Large intestine (tissue), 3 donors: ENCODE results near the gene DTNB. TPM values are rescaled to one million over a fixed set of nuclear protein-coding genes. Genes with fewer than 3 reads are reported as not detected.
"Not testable (repeated sequence)": the region's sequence is repeated elsewhere in the genome, so short reads cannot be mapped to it uniquely, and the experiment has no call there.

Experiments
- DNase-seq, 2 donors: peaks; one replicate each; pipeline versions ENCODE4 v3.0.0 to v3.0.0-alpha.2; 2013
- H3K27ac ChIP-seq: one replicate; pipeline ENCODE4 v1.5.1; 2013; ENCODE audit warnings: low read length
- H3K27me3 ChIP-seq: 2 replicates; pipeline ENCODE4 v1.6.1; 2013; ENCODE audit warnings: low read length; ENCODE audit not compliant: control insufficient read depth, insufficient read depth
- H3K36me3 ChIP-seq: 2 replicates; pipeline ENCODE4 v1.6.1; 2013; ENCODE audit warnings: low read length; ENCODE audit not compliant: control insufficient read depth, insufficient read depth
- H3K4me1 ChIP-seq: one replicate; pipeline ENCODE4 v1.6.1; 2013; ENCODE audit warnings: low read length; ENCODE audit not compliant: control insufficient read depth, insufficient read depth
- H3K4me3 ChIP-seq: one replicate; pipeline ENCODE4 v1.5.1; 2013; ENCODE audit warnings: low read length
- H3K9me3 ChIP-seq: one replicate; pipeline ENCODE4 v1.6.1; 2013; ENCODE audit warnings: mild to moderate bottlenecking, low read depth, low read length, moderate library complexity; ENCODE audit not compliant: control insufficient read depth
- WGBS: methylation state at CpG from one replicate; pipeline ENCODE4 v1.1.5; 2013; ENCODE audit warnings: low lambda C conversion rate; ENCODE audit not compliant: insufficient coverage; 5-methylcytosine and 5-hydroxymethylcytosine counted together
- polyA plus RNA-seq: library from polyadenylated mRNA; unstranded; fragments of 120-200 nt; gene quantifications from one replicate; pipeline ENCODE4 v1.2.1, GENCODE V29; 2013

The DTNB gene
- polyA plus RNA-seq, 1 donor = 6.8 TPM

DNA sequence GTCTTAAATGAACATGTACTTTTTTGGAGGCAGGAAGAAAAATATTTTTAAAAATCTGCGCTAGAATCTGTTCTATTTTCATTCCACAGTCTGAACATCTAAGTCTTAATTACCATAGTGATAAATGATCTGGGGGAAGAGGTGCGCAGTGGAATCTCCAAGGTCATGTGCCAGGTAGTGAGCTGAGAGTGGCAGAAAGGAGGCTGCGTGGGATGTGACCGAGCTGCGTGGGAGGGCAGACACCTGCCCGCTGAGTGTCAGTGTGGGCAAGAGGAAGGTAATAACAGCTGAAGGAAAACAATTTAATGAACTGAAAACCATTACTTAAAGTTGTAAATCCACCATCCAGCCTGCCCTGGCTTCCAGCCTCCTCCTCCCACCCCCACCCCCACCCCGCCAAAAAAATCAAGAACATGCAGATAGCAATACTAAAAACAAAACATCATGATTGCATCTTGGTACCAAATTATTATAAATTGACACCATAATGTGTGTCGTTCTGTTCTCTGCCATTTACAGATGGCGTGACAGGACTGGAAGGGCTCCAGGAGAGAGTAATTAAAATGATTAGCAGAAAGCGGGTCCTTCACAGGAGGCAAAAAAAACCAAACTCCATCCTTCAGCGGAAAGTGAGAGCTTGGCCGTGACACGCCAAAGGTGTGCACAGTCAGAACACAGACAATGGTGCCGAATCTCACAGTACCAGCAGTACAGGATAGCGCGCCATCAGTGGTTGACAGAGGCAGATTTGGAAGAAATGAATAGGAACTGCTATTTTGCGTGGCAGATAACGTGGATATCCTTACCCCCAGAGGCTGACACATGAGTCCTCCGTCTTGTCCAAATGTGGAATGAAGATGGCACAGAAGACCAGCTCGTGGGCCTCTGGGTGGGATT, 11.4 kb upstream of the DTNB start:
- Histone ChIP-seq H3K9me3 (no peaks in the 10 kb centered on the region), H3K4me3 (no peak overlapping the region), H3K4me1 (no peaks in the 10 kb centered on the region), H3K36me3 (no peaks in the 10 kb centered on the region), H3K27ac (no peak overlapping the region), H3K27me3 (no peaks in the 10 kb centered on the region)
- WGBS = 100% methylated on average over 4 of the region's 20 CpGs
- DNase-seq = no peak

DNA sequence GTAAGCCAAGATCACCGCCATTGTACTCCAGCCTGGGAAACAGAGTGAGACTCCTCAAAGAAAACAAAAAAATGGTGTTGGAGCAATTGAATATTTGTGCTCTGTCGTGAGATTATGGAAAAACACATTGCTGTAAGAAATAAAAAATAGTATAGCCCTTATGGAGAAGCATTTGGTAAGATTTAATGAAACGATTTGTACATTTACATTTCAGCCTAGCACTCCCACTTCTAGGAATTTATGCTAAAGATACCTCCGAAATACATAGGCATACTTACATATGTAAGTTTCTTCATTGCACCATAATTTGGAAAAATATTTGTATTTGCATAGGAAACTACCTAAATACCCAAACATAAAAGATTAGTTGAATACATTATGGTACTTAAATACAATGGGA, 8.7 kb upstream of the DTNB start:
- Histone ChIP-seq H3K27me3 (no peaks in the 10 kb centered on the region), H3K27ac (no peak overlapping the region), H3K4me3 (no peak overlapping the region), H3K36me3 (no peaks in the 10 kb centered on the region), H3K4me1 (no peaks in the 10 kb centered on the region), H3K9me3 (no peaks in the 10 kb centered on the region)
- DNase-seq = no peak
- 100% methylated on average over 2 of the region's 4 CpGs for WGBS

DNA sequence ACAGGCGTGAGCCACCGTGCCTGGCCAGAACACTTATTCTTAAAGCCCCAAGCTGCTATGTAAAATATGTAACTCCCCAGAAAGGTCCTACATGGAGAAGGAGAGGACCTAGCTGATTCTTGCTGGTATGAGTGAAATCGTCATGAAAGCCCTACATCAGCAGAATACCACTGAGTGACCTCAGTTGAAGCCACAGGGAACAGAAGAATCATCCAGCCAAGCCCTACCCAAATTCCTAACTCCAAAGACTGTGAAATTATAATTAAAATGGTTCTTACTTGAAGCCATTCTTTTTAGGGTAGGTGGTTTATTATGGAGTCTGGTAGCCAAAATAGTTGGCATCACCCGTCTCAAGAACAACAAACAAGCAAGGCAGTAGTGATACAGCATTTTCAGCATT, 4.5 kb upstream of the DTNB start:
- H3K27ac ChIP-seq = no peak overlapping the region
- peaks cover 3% of the 10 kb centered on the region for H3K9me3 ChIP-seq
- WGBS = no CpG with 5 or more reads among the region's 4 CpGs
- H3K27me3 ChIP-seq = peaks cover 2% of the 10 kb centered on the region
- no peaks in the 10 kb centered on the region for H3K36me3 ChIP-seq
- H3K4me1 ChIP-seq = no peaks in the 10 kb centered on the region
- H3K4me3 ChIP-seq = no peak overlapping the region
- no peak for DNase-seq

DNA sequence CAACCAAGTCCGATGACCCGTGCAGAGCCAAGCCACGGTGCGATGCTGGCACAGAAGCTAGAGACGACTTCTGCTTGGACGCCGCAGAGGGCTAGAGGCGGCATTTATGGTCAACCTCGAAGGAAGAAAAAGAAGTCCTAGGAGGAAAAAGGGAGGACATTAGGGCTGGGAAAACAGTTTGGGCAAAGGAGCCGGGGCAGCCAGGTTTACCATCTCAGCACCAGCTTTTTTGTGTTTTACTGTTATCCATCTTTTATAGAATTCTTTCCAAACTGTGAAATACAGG, 643 bp upstream of the DTNB start:
- 36% methylated on average over 2 of the region's 10 CpGs for WGBS

DNA sequence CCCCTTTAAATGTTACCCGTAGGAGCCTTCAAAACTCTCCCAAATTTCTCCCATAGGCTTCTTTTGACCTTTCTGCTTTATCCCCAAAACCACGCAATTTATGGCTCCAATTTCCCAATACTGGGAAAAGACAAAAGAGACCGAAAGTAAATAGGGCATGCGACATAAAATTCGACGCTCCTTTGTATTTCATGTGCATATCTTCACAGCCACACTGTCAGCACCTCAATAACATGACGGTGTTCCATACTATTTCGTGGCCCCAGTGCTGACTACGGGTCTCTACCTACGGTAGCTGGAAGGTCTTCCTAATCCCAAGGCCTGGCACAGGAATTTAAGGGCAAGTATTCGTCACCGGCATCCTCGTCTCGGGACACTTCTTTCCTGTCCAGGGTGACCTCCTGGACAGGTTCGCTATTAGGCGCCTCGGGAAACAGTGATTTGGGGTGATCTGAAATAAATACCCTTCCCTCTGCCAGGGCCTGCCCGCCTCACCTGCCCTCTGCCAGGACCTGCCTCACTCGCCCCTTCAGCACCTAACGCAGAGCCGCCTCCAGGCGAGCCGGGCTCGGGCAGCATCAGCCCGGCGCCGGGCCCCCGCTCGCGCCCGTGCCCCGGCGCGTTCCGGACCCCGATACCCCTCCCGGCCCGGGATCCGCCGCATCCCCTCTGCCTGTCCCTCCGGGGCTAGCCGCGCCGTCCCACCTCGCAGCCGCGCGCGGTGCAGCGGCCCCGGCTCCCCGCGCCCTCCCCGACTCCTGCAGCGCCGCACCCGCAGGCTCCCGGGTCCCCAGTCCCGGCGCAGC, 680 bp downstream of the DTNB start:
- peak; percentile 47 to 77 for DNase-seq
- Histone ChIP-seq H3K27me3 (peaks cover 2% of the 10 kb centered on the region), H3K4me3 (peak overlapping the region; percentile 71), H3K36me3 (no peaks in the 10 kb centered on the region), H3K9me3 (peaks cover 3% of the 10 kb centered on the region), H3K4me1 (peaks cover 7% of the 10 kb centered on the region), H3K27ac (no peak overlapping the region)
- WGBS = 0% methylated on average over 1 of the region's 60 CpGs

More for the DNA sequence above, 643 bp upstream of the DTNB start:
- Histone ChIP-seq H3K27me3 (peaks cover 2% of the 10 kb centered on the region), H3K36me3 (no peaks in the 10 kb centered on the region), H3K9me3 (peaks cover 3% of the 10 kb centered on the region), H3K27ac (no peak overlapping the region), H3K4me3 (peak overlapping the region; percentile 61), H3K4me1 (peaks cover 7% of the 10 kb centered on the region)
- DNase-seq = no peak

DNA sequence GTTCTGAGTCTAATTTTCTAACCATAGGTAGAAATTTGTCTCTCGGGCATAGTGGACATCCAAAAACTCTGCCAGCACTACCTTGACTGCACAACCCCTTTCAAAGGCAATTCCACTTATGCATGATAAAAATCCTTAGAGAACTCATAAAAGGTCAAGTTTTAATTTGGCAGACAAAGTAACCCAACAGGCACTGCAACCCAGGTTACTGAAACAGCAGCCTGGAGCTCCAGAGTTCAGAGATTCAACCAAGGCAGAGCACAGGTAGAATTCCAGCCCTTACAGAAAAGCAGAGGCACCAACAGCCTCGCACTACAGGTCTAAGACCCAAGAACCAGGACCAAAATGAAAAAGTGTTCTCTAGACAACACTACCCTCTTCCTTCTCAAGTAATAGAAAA, 1.8 kb downstream of the DTNB start:
- no peak for DNase-seq
- peaks cover 2% of the 10 kb centered on the region for H3K27me3 ChIP-seq
- H3K4me3 ChIP-seq = no peak overlapping the region
- H3K9me3 ChIP-seq = peaks cover 3% of the 10 kb centered on the region
- WGBS = no CpG with 5 or more reads among the region's 2 CpGs
- H3K4me1 ChIP-seq = peaks cover 7% of the 10 kb centered on the region
- H3K36me3 ChIP-seq = no peaks in the 10 kb centered on the region
- H3K27ac ChIP-seq = no peak overlapping the region

DNA sequence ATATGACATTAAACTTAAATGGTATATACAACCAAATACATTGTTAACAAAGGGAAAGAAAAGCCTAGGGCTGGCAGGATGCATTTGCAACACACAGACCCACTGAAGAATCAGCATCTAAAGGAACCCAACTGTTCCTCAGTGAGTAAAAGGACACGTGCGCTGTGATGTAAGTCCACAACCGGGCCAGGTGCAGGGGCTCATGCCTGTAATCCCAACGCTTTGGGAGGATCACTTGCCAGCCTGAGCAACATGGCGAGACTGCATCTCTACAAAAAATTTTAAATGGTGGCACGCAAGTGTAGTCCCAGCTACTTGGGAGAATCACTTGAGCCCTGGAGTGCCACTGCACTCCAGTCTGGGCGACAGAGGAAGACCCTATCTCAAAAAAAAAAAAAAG, 3.9 kb downstream of the DTNB start:
- peaks cover 2% of the 10 kb centered on the region for H3K27me3 ChIP-seq
- H3K9me3 ChIP-seq = no peaks in the 10 kb centered on the region

DNA sequence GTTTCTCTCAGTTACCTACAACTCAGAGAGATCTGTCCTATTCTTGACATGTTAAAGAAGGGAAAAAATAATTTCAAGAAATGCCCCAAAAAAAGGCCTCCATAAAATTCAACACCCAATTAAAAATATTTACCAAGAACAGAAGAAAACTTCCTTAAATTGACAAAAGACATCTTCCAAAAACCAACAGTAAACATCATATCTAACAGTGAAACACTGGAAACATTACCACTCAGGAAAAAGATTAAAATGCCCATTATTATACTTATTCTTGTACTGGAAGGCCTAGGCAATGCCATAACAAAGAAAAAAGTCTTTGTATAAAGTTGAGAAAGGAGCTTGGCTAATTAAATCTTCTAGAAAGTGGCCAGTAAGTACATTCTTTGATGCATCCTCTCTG, 7.2 kb downstream of the DTNB start:
- H3K9me3 ChIP-seq = no peaks in the 10 kb centered on the region
- DNase-seq = no peak
- no peaks in the 10 kb centered on the region for H3K27me3 ChIP-seq

More for the DNA sequence above, 3.9 kb downstream of the DTNB start:
- Histone ChIP-seq H3K36me3 (no peaks in the 10 kb centered on the region), H3K4me1 (peaks cover 7% of the 10 kb centered on the region), H3K4me3 (no peak overlapping the region), H3K27ac (no peak overlapping the region)
- no CpG with 5 or more reads among the region's 7 CpGs for WGBS
- no peak for DNase-seq

DNA sequence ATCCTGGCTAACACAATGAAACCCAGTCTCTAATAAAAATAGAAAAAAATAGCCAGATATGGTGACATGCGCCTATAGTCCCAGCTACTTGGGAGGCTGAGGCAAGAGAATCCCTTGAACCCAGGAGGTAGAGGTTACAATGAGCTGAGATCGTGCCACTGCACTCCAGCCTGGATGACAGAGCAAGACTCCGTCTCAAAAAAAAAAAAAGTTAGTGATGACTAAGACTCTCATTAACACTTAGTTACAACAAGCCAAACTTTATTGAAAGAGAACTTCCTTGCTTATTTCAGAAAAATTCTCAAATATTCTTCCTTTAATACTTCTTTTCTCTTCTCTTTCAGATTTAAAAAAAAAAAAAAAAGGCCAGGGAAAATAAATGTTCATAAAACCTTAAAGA, 7.9 kb downstream of the DTNB start:
- 90% methylated on average over 2 of the region's 3 CpGs for WGBS
- not testable (repeated sequence) for H3K4me3 ChIP-seq, H3K36me3 ChIP-seq, H3K9me3 ChIP-seq, H3K4me1 ChIP-seq, H3K27me3 ChIP-seq, H3K27ac ChIP-seq, DNase-seq

More for the DNA sequence above, 7.2 kb downstream of the DTNB start:
- H3K4me1 ChIP-seq = no peaks in the 10 kb centered on the region
- H3K4me3 ChIP-seq = no peak overlapping the region
- H3K36me3 ChIP-seq = no peaks in the 10 kb centered on the region
- H3K27ac ChIP-seq = no peak overlapping the region

DNA sequence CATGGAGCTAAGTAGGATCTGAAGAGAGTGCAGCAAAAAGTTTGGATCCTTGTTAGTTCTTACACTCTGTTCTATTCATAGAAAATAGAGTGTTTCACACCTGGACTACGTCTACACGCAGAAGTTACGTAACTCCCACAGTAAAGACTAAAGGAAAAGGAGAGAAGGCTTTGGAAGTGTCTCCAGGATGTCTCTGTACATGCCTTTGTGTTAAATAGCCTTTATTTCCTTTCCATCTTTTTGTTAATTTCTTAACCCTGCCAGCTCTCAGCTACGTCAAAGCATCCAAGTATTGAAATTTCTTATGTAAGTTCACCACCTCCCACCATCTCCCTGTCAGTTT, 8.4 kb downstream of the DTNB start:
- H3K9me3 ChIP-seq = no peaks in the 10 kb centered on the region
- no peak overlapping the region for H3K27ac ChIP-seq
- no peaks in the 10 kb centered on the region for H3K27me3 ChIP-seq
- H3K36me3 ChIP-seq = no peaks in the 10 kb centered on the region
- 100% methylated on average over 1 of the region's 4 CpGs for WGBS
- H3K4me1 ChIP-seq = no peaks in the 10 kb centered on the region
- no peak for DNase-seq
- H3K4me3 ChIP-seq = no peak overlapping the region
